Activated CD4-positive, alpha-beta T cell treated with anti-CD3 and anti-CD28 coated beads for 36 hours (primary cell): ENCODE measurements around the gene PDXDC1. TPM values are rescaled to one million over a fixed set of nuclear protein-coding genes. Genes with fewer than 3 reads are reported as not detected.
A peak's percentile ranks its signal among the peaks of the same experiment; 100 is the strongest.

Experiments used
- ATAC-seq: fragments of 200-7000 bp; cut with Tn5 transposase; one replicate; pipeline ENCODE4 v1.10.0; 2021; ENCODE audit warnings: mild to moderate bottlenecking, moderate library complexity
- CTCF ChIA-PET: fragments of 350-600 bp; sonication (Branson Sonifier 250); formaldehyde crosslinking; loops from one replicate; lab custom pipeline; 2021; ENCODE audit warnings: antibody characterized with exemption; lab: Charles Lee
- POLR2A ChIA-PET: fragments of 350-600 bp; sonication (Branson Sonifier 250); formaldehyde crosslinking; loops from one replicate; lab custom pipeline; 2021; ENCODE audit warnings: antibody characterized with exemption, inconsistent platforms; lab: Charles Lee
- DNase-seq: peaks from one replicate; pipeline ENCODE4 v3.0.0-alpha.2; 2020
- H3K27ac Mint-ChIP-seq: one replicate; pipeline ENCODE4 v1.8.0; 2021; ENCODE audit warnings: mixed read lengths
- H3K27me3 Mint-ChIP-seq: one replicate; pipeline ENCODE4 v1.8.0; 2021; ENCODE audit warnings: mixed read lengths
- H3K36me3 Mint-ChIP-seq: one replicate; pipeline ENCODE4 v1.8.0; 2021; ENCODE audit warnings: low read depth, mixed read lengths
- H3K4me1 Mint-ChIP-seq: one replicate; pipeline ENCODE4 v1.8.0; 2021; ENCODE audit warnings: mixed read lengths
- H3K4me3 Mint-ChIP-seq: one replicate; pipeline ENCODE4 v1.8.0; 2021; ENCODE audit warnings: mild to moderate bottlenecking, moderate library complexity, mixed read lengths
- H3K9me3 Mint-ChIP-seq: one replicate; pipeline ENCODE4 v1.8.0; 2021; ENCODE audit warnings: low read depth, mixed read lengths
- intact Hi-C, 2 experiments: fragments of 100-400 bp; cut with DNase I in 1 of 2; cut with micrococcal nuclease in 1 of 2; formaldehyde crosslinking; loops; one replicate each; pipeline versions ENCODE4 v1.14.2 to v1.15.1; 2022 to 2024; cut with DNase I, micrococcal nuclease
- total RNA-seq, 2 experiments: library from RNA; stranded (reverse); gene quantifications; one replicate each; pipeline ENCODE4 v1.2.3, GENCODE V29; 2021

The PDXDC1 gene
- total RNA-seq, 2 experiments from 2014 or later, result 50.6 to 53.9 TPM

DNA sequence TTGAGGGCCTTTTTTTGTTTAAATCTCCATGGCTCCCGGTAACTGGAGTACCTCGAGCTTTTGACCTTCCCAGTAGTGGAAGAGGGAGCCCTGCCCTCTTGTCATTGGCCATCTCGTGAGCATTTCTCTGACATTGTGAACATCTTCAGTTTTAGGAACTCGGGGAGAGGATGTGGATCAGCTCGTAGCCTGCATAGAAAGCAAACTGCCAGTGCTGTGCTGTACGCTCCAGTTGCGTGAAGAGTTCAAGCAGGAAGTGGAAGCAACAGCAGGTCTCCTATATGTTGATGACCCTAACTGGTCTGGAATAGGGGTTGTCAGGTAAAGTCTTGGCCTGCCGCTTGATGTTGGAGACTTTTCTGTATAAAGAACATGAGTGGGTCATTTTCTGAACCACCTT lies 56.8 kb downstream of the PDXDC1 start:
- DNase-seq (no peak), ATAC-seq (no peak)
- Mint-ChIP-seq H3K27me3 (no peaks in the 10 kb centered on the region), H3K4me3 (no peak overlapping the region), H3K36me3 (peaks cover 33% of the 10 kb centered on the region), H3K27ac (peak overlapping the region; percentile 9), H3K4me1 (peaks cover 6% of the 10 kb centered on the region), H3K9me3 (no peaks in the 10 kb centered on the region)
- intact Hi-C loops, result loop anchor here in 1 of 2 experiments (2.0 to 5.0 kb wide), 2 partner anchors 17 to 61 kb away; partner anchors contain the start of gene RRN3
- POLR2A ChIA-PET, result no interaction called here
- CTCF ChIA-PET, result no interaction called here

DNA sequence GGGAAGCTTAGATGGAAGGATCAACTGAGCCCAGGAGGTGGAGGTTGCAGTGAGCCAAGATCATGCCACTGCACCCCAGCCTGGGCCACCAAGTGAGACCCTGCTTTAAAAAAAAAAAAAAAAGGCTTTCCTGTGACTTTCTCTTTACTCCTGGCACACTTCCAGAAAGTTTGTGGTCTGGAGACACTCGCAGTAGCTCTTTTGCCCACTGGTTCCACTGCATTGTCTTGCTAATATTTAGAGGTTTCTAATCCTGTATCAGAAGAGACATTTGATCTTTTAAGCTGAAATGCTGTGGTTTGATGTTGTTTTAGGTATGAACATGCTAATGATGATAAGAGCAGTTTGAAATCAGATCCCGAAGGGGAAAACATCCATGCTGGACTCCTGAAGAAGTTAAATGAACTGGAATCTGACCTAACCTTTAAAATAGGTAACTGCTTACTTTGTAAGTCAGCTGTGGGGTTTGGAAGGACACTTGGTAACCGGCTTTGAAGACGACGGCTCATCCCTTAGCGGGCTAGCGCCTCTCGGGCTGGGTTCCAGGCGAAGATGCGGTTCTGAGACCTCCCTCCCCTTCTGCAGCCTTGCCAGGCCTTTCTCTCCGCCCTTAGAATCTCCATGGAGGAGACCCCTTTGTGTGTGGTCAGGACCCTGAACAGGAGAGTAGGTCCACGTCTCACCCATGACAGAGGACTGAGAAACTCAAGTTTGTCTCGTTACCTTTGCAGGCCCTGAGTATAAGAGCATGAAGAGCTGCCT lies 57.9 kb downstream of the PDXDC1 start:
- H3K36me3 Mint-ChIP-seq, result peaks cover 41% of the 10 kb centered on the region
- CTCF ChIA-PET, result no interaction called here
- H3K27me3 Mint-ChIP-seq, result no peaks in the 10 kb centered on the region
- no peaks in the 10 kb centered on the region for H3K9me3 Mint-ChIP-seq
- ATAC-seq (no peak), DNase-seq (no peak)
- H3K27ac Mint-ChIP-seq, result peak overlapping the region; percentile 33
- H3K4me3 Mint-ChIP-seq, result no peak overlapping the region
- intact Hi-C loops, result loop anchor here in 1 of 2 experiments (5.0 kb wide), 1 partner anchor 60 kb away; the partner anchor contains the start of gene RRN3
- H3K4me1 Mint-ChIP-seq, result peaks cover 6% of the 10 kb centered on the region
- POLR2A ChIA-PET, result no interaction called here

DNA sequence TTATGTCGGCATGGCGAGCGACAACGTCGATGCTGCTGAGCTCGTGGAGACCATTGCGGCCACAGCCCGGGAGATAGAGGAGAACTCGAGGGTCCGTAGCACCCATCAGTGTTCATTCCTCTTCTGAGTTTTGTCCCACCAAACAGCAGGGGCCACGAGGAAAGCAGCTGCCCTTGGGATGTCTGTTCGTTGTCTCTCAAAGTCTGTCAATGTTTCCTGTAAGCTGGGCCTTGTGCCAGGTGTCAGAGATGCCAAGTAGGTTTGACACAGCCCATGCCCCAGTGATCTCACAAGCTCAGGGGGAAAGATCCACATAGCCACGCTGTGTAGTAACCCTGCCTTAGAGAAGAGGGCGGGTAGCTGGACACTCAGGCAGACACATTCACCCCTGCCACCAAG lies 58.5 kb downstream of the PDXDC1 start:
- H3K27ac Mint-ChIP-seq, result no peak overlapping the region
- ChIA-PET POLR2A (no interaction called here), CTCF (no interaction called here)
- no peaks in the 10 kb centered on the region for H3K9me3 Mint-ChIP-seq
- H3K27me3 Mint-ChIP-seq, result no peaks in the 10 kb centered on the region
- peaks cover 40% of the 10 kb centered on the region for H3K36me3 Mint-ChIP-seq
- no peak for DNase-seq
- no peak for ATAC-seq
- intact Hi-C loops, result loop anchor here in 1 of 2 experiments (5.0 kb wide), 1 partner anchor 59 kb away; the partner anchor contains the start of gene RRN3
- H3K4me3 Mint-ChIP-seq, result no peak overlapping the region
- H3K4me1 Mint-ChIP-seq, result peaks cover 6% of the 10 kb centered on the region

DNA sequence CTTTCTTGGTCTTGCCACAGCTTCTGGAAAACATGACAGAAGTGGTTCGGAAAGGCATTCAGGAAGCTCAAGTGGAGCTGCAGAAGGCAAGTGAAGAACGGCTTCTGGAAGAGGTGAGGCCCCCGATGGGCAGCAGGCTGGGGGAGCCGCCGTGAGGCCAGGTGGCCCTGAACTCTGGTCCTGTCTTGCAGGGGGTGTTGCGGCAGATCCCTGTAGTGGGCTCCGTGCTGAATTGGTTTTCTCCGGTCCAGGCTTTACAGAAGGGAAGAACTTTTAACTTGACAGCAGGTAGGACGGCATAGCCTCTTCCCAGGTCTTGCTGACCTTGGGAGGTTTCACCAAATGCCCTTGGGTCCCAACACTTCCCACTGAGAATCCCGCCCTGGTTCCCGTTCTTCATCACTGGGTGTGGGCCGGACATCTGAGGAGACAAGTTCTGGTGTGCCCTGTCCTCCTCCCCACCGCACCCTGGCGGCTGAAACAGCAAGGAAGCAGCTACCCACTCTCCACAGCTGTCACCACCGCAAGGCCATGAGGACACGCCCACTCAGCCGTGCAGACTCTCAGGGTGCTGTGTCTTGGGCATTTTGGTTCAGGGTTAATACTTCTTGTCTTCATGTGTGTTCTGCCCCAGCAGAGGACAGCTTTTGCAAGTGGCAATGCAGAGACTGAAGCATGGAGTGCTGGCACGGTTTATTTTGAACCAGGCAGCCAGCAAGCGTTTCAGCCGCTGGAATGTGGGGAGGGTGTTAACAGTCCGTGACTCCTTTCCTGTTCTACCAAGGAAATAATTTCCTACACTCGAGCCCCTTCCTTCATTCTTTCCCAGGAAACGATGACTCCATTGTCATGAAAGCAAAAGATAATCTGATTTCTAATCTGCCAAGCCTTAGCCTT lies 59.7 kb downstream of the PDXDC1 start:
- Mint-ChIP-seq H3K9me3 (no peaks in the 10 kb centered on the region), H3K27me3 (no peaks in the 10 kb centered on the region), H3K4me1 (peaks cover 6% of the 10 kb centered on the region), H3K27ac (no peak overlapping the region), H3K4me3 (no peak overlapping the region), H3K36me3 (peaks cover 35% of the 10 kb centered on the region)
- ChIA-PET POLR2A (no interaction called here), CTCF (no interaction called here)
- ATAC-seq (no peak), DNase-seq (no peak)
- intact Hi-C loops, result loop anchor here in 1 of 2 experiments (5.0 kb wide), 1 partner anchor 58 kb away; the partner anchor contains the start of gene RRN3

DNA sequence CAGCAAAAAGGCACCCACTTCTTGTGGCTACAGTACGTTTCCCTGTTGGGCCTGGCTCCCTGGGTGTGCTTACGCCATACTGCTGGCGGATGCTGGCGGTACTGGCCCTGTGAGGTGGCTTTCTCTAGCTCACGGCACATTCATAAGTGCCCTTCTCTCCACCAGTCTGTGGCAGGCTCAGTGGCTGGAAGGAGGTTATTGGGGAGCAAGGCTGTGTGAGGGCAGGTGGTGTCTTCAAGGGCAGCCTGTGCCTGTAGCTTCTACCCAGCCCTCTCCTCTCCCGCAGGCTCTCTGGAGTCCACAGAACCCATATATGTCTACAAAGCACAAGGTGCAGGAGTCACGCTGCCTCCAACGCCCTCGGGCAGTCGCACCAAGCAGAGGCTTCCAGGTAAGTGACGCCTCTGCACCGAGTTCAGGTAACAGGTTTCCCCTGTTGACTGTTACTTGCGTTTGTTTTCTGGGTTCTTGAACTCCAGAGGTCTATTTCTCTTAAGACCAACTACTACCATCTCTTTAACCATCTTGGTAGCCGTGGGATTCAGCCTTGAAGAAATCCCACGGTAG lies 60.4 kb downstream of the PDXDC1 start:
- CTCF ChIA-PET, result no interaction called here
- Mint-ChIP-seq H3K9me3 (no peaks in the 10 kb centered on the region), H3K4me1 (peaks cover 6% of the 10 kb centered on the region), H3K36me3 (peaks cover 39% of the 10 kb centered on the region), H3K27ac (no peak overlapping the region), H3K4me3 (no peak overlapping the region), H3K27me3 (no peaks in the 10 kb centered on the region)
- no peak for ATAC-seq
- no peak for DNase-seq
- intact Hi-C loops, result no loop called here
- POLR2A ChIA-PET, result no interaction called here

DNA sequence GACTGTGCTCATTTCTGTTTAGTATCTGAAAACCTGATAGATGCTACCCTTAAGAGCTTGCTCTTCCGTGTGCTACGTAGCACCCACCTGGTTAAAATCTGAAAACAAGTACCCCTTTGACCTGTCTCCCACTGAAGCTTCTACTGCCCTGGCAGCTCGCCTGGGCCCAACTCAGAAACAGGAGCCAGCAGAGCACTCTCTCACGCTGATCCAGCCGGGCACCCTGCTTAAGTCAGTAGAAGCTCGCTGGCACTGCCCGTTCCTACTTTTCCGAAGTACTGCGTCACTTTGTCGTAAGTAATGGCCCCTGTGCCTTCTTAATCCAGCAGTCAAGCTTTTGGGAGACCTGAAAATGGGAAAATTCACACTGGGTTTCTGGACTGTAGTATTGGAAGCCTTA lies 62.2 kb downstream of the PDXDC1 start:
- intact Hi-C loops, result no loop called here
- Mint-ChIP-seq H3K27me3 (no peaks in the 10 kb centered on the region), H3K9me3 (no peaks in the 10 kb centered on the region), H3K27ac (no peak overlapping the region), H3K4me1 (no peaks in the 10 kb centered on the region), H3K36me3 (peaks cover 34% of the 10 kb centered on the region), H3K4me3 (no peak overlapping the region)
- ChIA-PET POLR2A (no interaction called here), CTCF (no interaction called here)
- DNase-seq (no peak), ATAC-seq (no peak)

DNA sequence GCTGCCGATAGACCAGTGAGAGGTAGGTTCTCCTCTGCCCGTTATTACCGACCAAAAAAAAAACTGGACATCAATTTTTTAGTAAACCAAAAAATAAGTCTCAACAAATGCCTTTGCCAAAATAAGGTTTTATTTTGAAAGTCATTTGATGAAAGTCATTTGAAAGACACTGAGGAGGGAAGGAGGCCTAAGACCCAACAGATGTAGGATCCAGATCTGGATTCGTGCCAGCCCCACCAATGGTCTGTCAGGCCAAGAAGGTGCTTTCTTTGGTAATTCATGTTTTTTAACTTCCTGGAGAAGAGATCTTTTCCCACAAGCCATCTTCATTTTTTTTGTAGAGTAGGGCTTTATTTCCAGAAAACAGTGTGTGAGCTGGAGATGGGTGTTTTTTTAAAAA lies 62.9 kb downstream of the PDXDC1 start:
- no peaks in the 10 kb centered on the region for H3K9me3 Mint-ChIP-seq
- H3K4me3 Mint-ChIP-seq, result no peak overlapping the region
- ChIA-PET POLR2A (no interaction called here), CTCF (interaction anchor here (1.4 kb wide), 1 partner anchor 14 kb away, joined by 3 read pairs; no protein-coding TSS in a partner anchor)
- H3K36me3 Mint-ChIP-seq, result peaks cover 32% of the 10 kb centered on the region
- intact Hi-C loops, result no loop called here
- ATAC-seq (no peak), DNase-seq (no peak)
- no peak overlapping the region for H3K27ac Mint-ChIP-seq
- no peaks in the 10 kb centered on the region for H3K4me1 Mint-ChIP-seq
- no peaks in the 10 kb centered on the region for H3K27me3 Mint-ChIP-seq

DNA sequence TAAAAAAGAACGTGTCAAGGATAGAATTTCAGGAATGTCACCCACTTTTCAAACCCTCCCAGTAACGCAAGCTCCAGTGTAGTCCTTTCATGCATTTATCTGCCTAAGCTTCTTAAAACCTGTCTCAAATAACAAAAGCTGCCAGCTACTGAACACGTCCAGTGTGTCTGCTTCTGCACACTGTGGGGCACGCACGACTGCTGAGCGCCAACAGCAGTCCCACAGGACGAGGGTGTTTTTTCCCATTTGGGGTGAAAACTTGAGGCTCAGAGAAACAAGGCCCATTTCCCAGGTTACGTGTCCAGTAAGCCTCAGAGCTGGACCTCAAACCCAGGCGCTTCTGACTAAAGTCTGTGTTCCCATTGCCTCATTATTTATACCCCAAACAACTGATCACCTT lies 63.9 kb downstream of the PDXDC1 start:
- Mint-ChIP-seq H3K27ac (no peak overlapping the region), H3K27me3 (no peaks in the 10 kb centered on the region), H3K9me3 (no peaks in the 10 kb centered on the region), H3K36me3 (peaks cover 28% of the 10 kb centered on the region), H3K4me3 (no peak overlapping the region), H3K4me1 (no peaks in the 10 kb centered on the region)
- intact Hi-C loops, result no loop called here
- DNase-seq (no peak), ATAC-seq (no peak)
- POLR2A ChIA-PET, result no interaction called here
- CTCF ChIA-PET, result interaction anchor here (1.4 kb wide), 1 partner anchor 13 kb away, joined by 3 read pairs; no protein-coding TSS in a partner anchor

DNA sequence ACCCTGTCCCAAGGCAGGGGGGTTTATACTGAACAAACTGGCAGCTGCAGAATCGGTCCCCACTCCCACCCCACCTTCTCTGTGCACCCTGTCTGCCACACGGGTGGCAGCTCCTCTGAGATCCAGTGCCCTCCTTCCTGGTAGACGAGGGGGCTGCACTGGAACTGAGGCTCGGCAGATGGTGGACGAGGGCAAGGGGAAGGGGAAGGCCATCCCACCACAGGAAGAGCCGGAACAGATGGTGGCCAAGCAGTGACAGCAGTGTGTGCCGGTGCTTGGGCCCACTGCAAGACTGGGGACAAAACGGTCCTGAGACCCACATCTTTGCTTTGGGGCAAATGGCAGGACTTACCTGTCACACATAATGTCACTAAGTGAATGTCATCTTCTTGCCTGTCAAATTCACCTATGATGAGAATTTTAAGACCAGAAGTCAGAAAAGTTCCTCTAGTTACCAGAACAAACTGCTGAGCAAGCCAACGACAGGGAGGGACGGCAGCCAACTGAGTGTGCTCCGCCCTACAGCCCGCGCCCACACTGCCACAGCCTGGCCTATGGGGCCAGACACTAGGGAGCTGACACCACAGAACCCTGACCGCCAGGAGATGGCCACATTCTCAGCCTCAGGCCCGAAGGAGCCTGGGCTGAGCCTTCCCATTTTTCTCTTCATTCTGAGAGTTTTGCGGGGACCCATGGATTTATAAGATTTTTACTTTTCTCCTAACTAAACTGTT lies 66.6 kb downstream of the PDXDC1 start:
- H3K27ac Mint-ChIP-seq, result no peak overlapping the region
- peaks cover 28% of the 10 kb centered on the region for H3K36me3 Mint-ChIP-seq
- H3K27me3 Mint-ChIP-seq, result no peaks in the 10 kb centered on the region
- ATAC-seq (no peak), DNase-seq (no peak)
- ChIA-PET CTCF (interaction anchor here (0.6 kb wide), 1 partner anchor 82 kb away, joined by 3 read pairs; no protein-coding TSS in a partner anchor), POLR2A (interaction anchor here (1.1 kb wide), 1 partner anchor 15 kb away, joined by 3 read pairs; no protein-coding TSS in a partner anchor)
- intact Hi-C loops, result no loop called here
- H3K4me1 Mint-ChIP-seq, result no peaks in the 10 kb centered on the region
- no peak overlapping the region for H3K4me3 Mint-ChIP-seq
- H3K9me3 Mint-ChIP-seq, result no peaks in the 10 kb centered on the region

DNA sequence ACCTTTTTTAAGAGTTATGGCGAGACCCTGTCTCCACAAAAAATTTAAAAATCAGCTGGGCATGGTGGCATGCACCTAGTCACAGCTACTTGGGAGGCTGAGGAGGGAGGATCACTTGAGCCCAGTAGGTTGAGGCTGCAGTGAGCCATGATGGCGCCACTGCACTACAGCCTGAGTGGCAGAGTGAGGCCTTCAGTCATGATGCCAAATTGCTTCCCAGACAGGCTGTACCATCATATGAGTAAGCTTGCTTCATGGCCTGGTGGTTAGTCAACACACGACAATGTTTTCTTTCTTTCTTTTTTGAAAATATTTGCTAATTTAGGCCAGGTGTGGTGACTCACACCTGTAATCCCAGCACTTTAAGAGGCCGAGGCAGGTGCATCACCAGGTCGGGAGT lies 68.5 kb downstream of the PDXDC1 start:
- peaks cover 24% of the 10 kb centered on the region for H3K36me3 Mint-ChIP-seq
- DNase-seq (no peak), ATAC-seq (no peak)
- H3K27ac Mint-ChIP-seq, result no peak overlapping the region
- intact Hi-C loops, result no loop called here
- CTCF ChIA-PET, result no interaction called here
- H3K4me3 Mint-ChIP-seq, result no peak overlapping the region
- H3K9me3 Mint-ChIP-seq, result no peaks in the 10 kb centered on the region
- POLR2A ChIA-PET, result no interaction called here
- H3K4me1 Mint-ChIP-seq, result no peaks in the 10 kb centered on the region
- H3K27me3 Mint-ChIP-seq, result no peaks in the 10 kb centered on the region

DNA sequence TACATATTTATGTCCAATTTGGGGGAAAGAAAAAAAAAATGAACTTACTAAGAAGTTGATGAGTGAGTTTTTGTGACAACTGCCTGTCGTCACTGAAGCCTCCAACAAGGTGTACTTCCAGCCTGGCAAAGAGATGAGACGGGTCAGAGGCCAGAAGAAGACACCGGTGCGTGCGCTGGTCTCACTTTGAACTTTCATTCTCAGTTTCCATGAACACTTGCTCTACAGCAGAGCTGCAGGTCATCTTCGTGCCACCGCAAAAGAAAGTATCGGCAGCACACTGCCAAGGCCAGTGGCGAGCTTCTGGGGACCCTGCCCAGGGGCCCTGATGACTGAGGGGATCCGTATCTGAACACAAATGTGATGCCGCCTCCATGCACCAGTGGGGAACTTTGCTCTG lies 69.5 kb downstream of the PDXDC1 start:
- Mint-ChIP-seq H3K36me3 (peaks cover 21% of the 10 kb centered on the region), H3K4me1 (no peaks in the 10 kb centered on the region), H3K27ac (no peak overlapping the region), H3K4me3 (no peak overlapping the region), H3K27me3 (no peaks in the 10 kb centered on the region), H3K9me3 (no peaks in the 10 kb centered on the region)
- ChIA-PET POLR2A (interaction anchor here (0.6 kb wide), 1 partner anchor 791 kb away, joined by 4 read pairs; no protein-coding TSS in a partner anchor), CTCF (no interaction called here)
- DNase-seq (no peak), ATAC-seq (no peak)
- intact Hi-C loops, result no loop called here
